GM21390 (cell line): ENCODE data around the gene TAAR2.
"Not testable (repeated sequence)": the region's sequence is repeated elsewhere in the genome, so short reads cannot be mapped to it uniquely, and the experiment has no call there.

Experiments used
- ATAC-seq: cut with Tn5 transposase; IDR thresholded peaks from one replicate; pipeline ENCODE4 v1.9.1; 2021; ENCODE audit not compliant: unreplicated experiment

The TAAR2 gene

DNA sequence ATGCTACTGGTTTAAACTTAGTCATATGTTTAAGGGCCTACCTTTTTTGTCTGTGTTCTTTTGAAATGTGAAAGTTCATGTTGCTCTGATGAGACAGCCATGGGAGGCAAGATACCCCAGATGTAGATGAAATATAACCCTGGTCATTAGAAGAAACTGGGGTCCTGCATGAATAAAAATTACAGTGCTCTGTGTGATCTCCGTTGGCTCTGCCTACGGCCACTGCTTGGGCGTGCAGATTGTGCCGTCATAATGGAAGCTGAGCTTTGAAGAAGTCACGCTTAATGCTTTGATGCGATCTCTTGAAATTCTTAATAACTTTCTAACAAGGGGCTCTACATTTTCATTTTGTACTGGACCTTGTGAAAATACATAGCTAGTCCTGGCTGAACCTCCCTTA, at the start of gene TAAR2:
TAAR2 (minus strand) TSS at position 101 of the 400 bp plus-strand sequence; CDS start at position 101, 0 bp downstream.
- ATAC-seq, result no peak

- no peak for ATAC-seq
Measured at GRCh38 chr6:132673376-132674094, 49.5 kb upstream of the TAAR2 start.

GRCh38 chr6:132671295-132671694, 47.2 kb upstream of the TAAR2 start:
- no peak for ATAC-seq

DNA sequence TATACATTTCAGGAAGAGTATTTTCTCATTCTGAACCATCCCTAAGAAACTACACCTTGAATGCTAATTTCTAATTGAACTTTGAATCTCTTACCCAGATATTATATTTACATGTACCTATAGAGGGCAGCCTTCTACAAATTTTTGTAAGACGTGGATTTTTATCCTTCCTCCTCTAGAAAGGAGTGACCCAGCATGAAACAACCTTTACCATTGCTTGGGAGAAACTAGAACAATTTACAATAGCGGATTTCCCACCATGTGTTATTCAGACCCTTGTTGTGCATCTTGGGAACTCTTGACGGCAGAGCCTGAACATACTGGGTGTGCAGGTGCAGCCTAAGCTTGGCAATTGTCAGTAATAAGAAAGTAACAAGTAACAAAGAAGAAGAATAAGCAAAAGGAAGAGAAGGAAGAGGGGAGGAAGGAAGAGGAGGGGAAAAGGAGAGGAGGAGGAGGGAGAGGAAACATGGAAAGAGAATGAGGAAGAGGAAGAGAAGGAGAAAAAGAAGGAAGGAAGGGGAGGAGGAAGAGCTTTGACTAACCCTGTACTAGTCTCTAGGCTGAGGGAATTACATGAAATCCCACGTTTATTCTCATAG, 45.7 kb upstream of the TAAR2 start:
- peak; percentile 63 for ATAC-seq

DNA sequence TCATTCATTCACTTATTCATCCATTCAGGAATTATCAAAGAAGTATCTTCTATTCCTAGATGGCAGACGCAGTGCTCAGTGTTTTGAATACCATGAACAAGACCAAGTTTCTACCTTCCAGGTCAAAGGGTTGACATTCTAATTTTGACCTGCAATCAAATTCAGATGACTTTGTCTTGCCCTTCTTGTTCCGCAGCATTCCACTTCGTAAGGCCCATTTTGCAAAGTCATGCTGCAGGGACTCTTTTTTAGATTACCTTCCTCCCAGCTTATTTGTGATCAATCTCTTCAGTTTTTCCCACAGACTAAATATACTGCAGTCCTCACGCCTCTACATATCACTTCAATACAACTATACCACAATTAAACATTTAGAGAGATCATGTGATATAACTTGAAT, 42.0 kb upstream of the TAAR2 start:
- no peak for ATAC-seq

DNA sequence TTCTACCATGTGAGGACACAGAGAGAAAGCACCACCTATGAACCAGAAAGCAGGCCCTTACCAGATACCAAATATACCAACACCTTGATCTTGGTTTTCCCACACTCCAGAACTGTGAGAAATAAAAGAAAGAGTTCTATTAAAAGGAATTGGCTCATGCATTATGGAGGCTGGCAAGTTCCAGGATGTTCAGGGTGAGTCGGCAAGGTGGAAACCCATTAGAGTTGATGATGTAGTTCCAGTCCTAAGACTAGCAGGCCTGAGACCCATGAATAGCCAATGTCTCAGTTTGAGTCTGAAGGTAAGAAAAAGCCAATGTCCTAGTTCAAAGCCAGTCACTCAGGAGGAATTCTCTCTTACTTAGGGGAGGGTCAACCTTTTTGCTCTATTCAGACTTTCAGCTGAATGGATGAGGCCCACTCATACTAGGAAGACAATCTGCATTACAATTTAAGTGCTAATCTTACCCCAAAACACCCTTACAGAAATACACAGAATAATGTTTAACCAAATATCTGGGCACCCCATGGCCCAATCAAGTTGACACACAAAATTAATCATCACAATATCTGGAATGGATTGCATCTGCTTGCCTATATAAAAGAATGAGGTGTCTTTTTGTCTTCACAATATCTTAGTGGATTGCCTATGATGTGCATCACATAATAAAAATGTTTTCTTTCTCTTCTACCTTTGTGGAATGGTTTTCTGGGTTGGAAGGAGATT, 40.4 kb upstream of the TAAR2 start:
- ATAC-seq, result no peak

DNA sequence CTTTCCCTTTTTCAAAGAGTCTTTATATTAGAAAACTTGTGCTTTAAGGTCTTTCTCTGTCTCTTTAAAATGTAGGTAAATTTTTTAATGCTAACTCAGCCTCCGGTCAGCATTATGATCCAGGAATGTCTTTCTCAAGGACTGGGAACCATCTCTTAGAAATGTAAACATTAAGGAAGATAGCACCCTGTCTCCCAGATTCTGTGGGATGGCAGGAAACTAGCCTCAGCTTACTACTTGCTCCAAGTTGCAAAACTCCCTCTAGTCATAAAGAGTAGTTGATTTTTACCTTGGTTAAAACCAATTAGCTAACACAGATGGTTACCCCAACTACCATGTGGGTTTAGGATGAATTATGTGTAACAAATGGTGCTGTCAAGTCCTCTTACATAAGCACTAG, 39.6 kb upstream of the TAAR2 start:
- ATAC-seq, result no peak

GRCh38 chr6:132661906-132662305, 37.8 kb upstream of the TAAR2 start:
- no peak for ATAC-seq

DNA sequence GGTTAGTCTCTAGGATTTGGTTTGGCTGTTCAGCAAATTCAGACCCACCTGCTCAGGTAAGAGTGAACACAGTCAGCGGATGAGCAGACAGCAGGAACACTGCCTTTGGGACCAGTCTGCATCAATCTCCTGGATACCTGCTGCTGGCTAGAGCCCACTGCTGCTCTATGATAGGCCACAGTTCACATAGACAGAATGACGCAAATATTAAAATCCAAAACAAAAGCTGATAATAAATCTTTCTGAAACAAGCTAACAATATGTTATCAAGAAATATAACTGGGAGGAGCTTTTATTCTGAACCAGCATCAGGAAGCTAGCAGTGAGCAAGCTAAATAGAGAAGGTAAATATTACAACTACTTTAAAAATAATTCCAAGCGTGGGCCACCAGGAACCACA, 35.0 kb upstream of the TAAR2 start, which contains the start of gene TAAR1:
TAAR1 (minus strand) TSS at position 101 of the 400 bp plus-strand sequence. CDS start 13,179 bp downstream, outside the sequence.
- ATAC-seq, result no peak

GRCh38 chr6:132651062-132651461, 27.0 kb upstream of the TAAR2 start:
- peak; percentile 59 for ATAC-seq

- no peak for ATAC-seq
Measured at GRCh38 chr6:132650429-132650828, 26.4 kb upstream of the TAAR2 start.

DNA sequence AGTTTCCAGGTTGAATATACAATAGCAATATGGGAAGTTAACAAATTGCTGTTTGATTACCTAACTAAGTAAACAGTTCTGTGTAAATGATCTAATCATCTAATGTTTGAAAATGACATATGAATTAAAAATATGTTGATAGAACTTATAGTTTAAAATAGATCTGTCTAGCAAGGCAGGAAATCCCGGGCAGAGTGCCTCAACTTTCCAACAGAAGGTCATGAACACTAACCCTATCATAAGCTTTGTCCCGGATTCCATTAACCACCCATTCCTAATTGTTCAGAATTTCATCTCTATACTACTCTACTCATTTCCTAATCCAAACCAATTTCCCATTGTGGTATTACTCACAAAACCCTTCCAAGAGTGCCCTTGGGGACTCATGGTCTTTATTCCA, 24.8 kb upstream of the TAAR2 start:
- ATAC-seq, result no peak

GRCh38 chr6:132648356-132648755, 24.3 kb upstream of the TAAR2 start:
- ATAC-seq, result peak; percentile 80

GRCh38 chr6:132643547-132643946, 19.5 kb upstream of the TAAR2 start:
- no peak for ATAC-seq

DNA sequence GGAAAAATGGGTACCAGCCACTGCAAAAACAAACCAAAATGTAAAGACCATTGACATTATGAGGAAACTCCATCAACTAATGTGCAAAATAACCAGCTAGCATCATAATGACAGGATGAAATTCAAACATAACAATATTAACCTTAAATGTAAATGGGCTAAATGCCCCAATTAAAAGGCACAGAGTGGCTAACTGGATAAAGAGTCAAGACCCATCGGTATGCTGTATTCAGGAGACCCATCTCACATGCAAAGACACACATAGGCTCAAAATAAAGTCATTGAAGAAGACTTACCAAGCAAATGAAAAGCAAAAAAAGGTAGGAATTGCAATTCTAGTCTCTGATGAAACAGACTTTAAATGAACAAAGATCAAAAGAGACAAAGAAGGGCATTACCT, 13.1 kb upstream of the TAAR2 start:
- not testable (repeated sequence) for ATAC-seq

DNA sequence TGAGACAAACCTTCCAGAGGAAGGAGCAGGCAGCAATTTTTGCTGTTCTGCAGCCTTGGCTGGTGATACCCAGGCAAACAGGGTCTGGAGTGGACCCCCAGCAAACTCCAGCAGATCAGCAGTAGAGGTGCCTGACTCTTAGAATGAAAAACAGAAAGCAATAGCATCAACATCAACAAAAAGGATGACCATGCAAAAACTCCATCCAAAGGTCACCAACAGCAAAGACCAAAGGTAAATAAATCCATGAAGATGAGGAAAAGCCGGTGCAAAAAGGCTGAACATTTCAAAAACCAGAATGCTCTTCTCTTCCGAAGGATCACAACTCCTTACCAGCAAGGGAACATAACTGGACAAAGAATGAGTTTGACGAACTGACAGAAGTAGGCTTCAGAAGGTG, 11.8 kb upstream of the TAAR2 start:
- ATAC-seq, result not testable (repeated sequence)

GRCh38 chr6:132635288-132635687, 11.2 kb upstream of the TAAR2 start:
- ATAC-seq, result not testable (repeated sequence)

- no peak for ATAC-seq
Measured at GRCh38 chr6:132634796-132635195, 10.7 kb upstream of the TAAR2 start.

- ATAC-seq, result no peak
Measured at GRCh38 chr6:132633362-132633761, 9.3 kb upstream of the TAAR2 start.

DNA sequence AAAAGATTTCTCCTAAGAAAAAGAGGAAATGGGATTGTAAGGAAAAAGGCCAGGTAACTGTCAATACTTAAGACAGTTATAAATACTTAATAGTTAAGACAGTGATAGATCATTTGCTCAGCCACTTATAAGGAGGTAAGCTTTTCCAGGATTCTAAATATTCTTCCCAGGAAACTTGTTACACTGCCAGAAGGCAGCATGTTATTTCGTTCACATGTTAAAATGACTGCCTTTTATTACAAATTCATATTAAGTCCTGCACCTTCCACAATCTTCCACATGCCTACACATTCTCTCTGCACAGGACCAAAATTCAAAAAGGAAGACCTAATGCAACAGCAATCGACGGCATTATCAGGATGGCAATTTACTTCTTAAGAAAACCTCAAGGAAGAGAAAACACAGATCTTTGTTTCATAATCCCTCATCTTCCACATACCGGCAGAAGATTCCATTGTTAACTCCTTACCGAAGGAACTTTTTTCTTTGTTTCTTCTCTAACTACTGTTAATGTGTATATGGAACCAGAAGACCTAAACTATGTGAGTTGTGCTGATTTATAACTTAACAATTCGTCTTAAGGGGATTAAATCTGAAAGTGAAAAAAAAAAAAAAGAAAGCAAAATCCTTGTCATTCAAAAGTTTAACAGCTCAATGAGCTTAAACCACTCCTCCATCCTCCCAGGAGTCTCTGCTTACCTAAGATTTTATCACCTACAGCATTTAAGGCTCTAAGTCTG, 799 bp downstream of the TAAR2 start:
- no peak for ATAC-seq

DNA sequence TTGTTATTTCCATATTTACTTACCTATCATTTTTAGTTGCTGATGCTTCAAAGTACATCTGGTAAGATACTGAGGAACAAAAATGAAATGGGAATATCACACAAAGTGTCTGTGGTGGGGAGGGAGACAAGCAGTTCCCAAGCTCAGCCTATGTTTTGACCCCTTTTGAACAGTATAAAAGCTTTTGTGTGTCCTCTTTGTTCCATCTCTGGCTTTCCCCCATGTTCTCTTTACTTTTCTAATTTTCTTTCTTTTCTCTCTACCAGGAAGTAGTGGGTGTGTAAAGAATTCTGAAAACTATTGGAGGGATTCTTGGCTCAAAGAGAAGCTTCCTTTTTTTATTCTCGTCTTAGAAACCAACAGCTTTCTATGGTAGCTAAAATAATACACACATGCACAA, 7.4 kb downstream of the TAAR2 start:
- ATAC-seq, result no peak
